Stomach (tissue), 4 donors: Measurements from ENCODE around the gene SLC6A11.

Source experiments
- POLR2A ChIP-seq, 4 donors: fragments of 450-650 bp; IDR thresholded peaks; one replicate each; pipeline ENCODE4 v1.6.1; 2016; ENCODE audit warnings: antibody characterized with exemption in 4 of 4, control low read depth in 2 of 4, mild to moderate bottlenecking in 1 of 4, moderate library complexity in 1 of 4
- TF ChIP-seq, protein P1 (sequence below), 7 experiments: fragments of 450-650 bp in 4 of 7; fragments of 200-600 bp in 3 of 7; sonication (generic) in 3 of 7; IDR thresholded peaks; one replicate each; pipeline ENCODE4 v1.5.1; 2016 to 2019; ENCODE audit warnings: antibody characterized with exemption in 7 of 7, control low read depth in 2 of 7, mild to moderate bottlenecking in 1 of 7

DNA sequence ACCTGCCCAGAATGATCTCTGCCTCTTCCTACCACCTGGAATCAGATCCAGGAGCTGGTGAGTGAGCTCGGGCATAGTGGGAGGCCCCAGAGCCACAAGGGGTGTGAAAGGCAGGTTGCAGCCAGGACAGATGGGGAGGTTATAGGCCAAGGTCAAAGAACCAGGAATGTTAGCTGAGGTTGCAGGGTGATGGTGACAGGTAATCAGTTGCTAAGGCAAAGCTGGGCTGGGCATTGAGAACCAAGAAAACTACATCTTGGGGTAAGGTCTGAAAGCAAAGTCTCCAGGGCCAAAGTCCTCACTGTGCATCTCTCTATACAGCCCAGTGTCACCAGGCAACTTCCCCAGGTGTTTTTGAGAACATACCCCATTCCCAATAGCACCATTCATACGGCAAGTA lies 38.4 kb upstream of the SLC6A11 start:
- no peak for TF ChIP-seq POLR2A (IDR thresholded peaks at IDR 0.05)
- TF ChIP-seq, protein P1, sequence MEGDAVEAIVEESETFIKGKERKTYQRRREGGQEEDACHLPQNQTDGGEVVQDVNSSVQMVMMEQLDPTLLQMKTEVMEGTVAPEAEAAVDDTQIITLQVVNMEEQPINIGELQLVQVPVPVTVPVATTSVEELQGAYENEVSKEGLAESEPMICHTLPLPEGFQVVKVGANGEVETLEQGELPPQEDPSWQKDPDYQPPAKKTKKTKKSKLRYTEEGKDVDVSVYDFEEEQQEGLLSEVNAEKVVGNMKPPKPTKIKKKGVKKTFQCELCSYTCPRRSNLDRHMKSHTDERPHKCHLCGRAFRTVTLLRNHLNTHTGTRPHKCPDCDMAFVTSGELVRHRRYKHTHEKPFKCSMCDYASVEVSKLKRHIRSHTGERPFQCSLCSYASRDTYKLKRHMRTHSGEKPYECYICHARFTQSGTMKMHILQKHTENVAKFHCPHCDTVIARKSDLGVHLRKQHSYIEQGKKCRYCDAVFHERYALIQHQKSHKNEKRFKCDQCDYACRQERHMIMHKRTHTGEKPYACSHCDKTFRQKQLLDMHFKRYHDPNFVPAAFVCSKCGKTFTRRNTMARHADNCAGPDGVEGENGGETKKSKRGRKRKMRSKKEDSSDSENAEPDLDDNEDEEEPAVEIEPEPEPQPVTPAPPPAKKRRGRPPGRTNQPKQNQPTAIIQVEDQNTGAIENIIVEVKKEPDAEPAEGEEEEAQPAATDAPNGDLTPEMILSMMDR (IDR thresholded peaks at IDR 0.05) = no peak
